GM19193 (cell line): ENCODE results near the gene FHIP2A.

Experiments
- POLR2A ChIP-seq: IDR thresholded peaks from 4 replicates; pipeline ENCODE4 v1.6.1; 2011; ENCODE audit not compliant: insufficient read depth, insufficient read length; ENCODE audit errors: extremely low read depth

FHIP2A gene

GRCh38 chr10:114845978-114846693 is 24.6 kb downstream of the FHIP2A start:
- no peak for TF ChIP-seq POLR2A

- TF ChIP-seq POLR2A: no peak
Measured at GRCh38 chr10:114849674-114850073, 28.1 kb downstream of the FHIP2A start.

GRCh38 chr10:114850126-114850525 is 28.5 kb downstream of the FHIP2A start:
- TF ChIP-seq POLR2A: no peak

GRCh38 chr10:114851336-114851735 is 29.8 kb downstream of the FHIP2A start:
- no peak for TF ChIP-seq POLR2A

GRCh38 chr10:114852197-114852596 is 30.6 kb downstream of the FHIP2A start:
- TF ChIP-seq POLR2A: no peak

- TF ChIP-seq POLR2A: no peak
Measured at GRCh38 chr10:114854906-114855305, 33.3 kb downstream of the FHIP2A start.

- no peak for TF ChIP-seq POLR2A
Measured at GRCh38 chr10:114855776-114856543, 34.4 kb downstream of the FHIP2A start.

GRCh38 chr10:114856544-114857287 is 35.1 kb downstream of the FHIP2A start:
- no peak for TF ChIP-seq POLR2A

- no peak for TF ChIP-seq POLR2A
Measured at GRCh38 chr10:114857922-114858629, 36.5 kb downstream of the FHIP2A start.

- no peak for TF ChIP-seq POLR2A
Measured at GRCh38 chr10:114859222-114859621, 37.6 kb downstream of the FHIP2A start.

- TF ChIP-seq POLR2A: no peak
Measured at GRCh38 chr10:114862456-114862855, 40.9 kb downstream of the FHIP2A start.

GRCh38 chr10:114867365-114867764 is 45.8 kb downstream of the FHIP2A start:
- no peak for TF ChIP-seq POLR2A

- TF ChIP-seq POLR2A: no peak
Measured at GRCh38 chr10:114868870-114869519, 47.4 kb downstream of the FHIP2A start.

- TF ChIP-seq POLR2A: no peak
Measured at GRCh38 chr10:114869520-114869892, 47.9 kb downstream of the FHIP2A start.
